GM12873 (cell line): ENCODE data around the gene CLEC6A.

Experiments used
- TF ChIP-seq, protein P1 (sequence below): IDR thresholded peaks from 2 replicates; pipeline ENCODE4 v1.5.1; 2012; ENCODE audit warnings: low read depth, mild to moderate bottlenecking, moderate library complexity, low read length, control low read depth; ENCODE audit not compliant: insufficient read depth; ENCODE audit errors: missing control alignments

CLEC6A gene

DNA sequence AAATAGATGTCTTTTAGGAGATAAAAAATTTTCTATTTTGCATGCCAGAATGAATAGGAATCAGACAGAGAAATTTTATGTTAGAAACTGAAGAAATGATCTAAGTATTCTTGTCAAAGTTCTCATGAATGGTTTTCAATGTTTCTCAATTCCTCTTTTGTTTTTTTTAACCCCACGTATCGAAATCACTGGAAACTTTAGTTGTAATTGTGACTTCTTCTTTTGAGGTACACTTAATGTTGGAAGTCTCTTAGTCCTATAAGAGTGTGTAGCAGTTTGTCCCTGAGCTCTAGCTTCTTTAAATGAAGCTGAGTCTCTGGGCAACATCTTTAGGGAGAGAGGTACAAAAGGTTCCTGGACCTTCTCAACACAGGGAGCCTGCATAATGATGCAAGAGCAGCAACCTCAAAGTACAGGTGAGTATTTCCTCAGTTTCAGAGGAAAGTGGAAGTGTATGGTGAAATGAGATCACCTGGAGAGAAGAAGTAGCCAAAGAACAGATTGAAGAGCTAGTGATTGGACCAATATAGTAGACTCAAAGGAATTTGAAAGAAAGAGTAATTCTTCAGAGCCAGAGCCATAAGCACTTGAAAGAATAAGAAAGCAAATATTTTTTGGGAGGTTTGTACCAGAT lies at the start of gene CLEC6A:
Gene CLEC6A (plus strand): TSS at position 236 of the 634 bp plus-strand sequence. CDS start 150 bp downstream, at position 386.
- TF ChIP-seq, protein P1, sequence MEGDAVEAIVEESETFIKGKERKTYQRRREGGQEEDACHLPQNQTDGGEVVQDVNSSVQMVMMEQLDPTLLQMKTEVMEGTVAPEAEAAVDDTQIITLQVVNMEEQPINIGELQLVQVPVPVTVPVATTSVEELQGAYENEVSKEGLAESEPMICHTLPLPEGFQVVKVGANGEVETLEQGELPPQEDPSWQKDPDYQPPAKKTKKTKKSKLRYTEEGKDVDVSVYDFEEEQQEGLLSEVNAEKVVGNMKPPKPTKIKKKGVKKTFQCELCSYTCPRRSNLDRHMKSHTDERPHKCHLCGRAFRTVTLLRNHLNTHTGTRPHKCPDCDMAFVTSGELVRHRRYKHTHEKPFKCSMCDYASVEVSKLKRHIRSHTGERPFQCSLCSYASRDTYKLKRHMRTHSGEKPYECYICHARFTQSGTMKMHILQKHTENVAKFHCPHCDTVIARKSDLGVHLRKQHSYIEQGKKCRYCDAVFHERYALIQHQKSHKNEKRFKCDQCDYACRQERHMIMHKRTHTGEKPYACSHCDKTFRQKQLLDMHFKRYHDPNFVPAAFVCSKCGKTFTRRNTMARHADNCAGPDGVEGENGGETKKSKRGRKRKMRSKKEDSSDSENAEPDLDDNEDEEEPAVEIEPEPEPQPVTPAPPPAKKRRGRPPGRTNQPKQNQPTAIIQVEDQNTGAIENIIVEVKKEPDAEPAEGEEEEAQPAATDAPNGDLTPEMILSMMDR, result no peak

- TF ChIP-seq, protein P1, result no peak
Measured at GRCh38 chr12:8420506-8420905, 35.3 kb upstream of the CLEC6A start.

DNA sequence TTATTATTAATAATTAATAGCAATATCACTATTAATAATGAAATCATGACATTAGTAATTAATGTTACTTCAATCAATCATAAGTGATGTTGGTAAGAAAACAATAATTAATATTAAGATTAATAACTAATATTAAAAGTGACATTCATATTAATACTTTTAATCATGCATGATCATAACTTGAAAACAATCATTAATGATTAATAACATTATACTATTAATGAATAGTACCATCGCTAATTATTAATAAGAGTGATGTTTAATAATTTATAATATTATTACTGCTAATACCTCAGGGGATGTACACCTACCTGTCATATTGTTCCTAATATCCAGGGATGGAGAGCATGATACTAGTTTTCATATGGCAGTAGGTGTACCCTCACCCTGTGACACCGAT lies 10.0 kb upstream of the CLEC6A start:
- TF ChIP-seq, protein P1, result no peak

GRCh38 chr12:8446642-8447547 lies 8.9 kb upstream of the CLEC6A start:
- TF ChIP-seq, protein P1, result no peak

DNA sequence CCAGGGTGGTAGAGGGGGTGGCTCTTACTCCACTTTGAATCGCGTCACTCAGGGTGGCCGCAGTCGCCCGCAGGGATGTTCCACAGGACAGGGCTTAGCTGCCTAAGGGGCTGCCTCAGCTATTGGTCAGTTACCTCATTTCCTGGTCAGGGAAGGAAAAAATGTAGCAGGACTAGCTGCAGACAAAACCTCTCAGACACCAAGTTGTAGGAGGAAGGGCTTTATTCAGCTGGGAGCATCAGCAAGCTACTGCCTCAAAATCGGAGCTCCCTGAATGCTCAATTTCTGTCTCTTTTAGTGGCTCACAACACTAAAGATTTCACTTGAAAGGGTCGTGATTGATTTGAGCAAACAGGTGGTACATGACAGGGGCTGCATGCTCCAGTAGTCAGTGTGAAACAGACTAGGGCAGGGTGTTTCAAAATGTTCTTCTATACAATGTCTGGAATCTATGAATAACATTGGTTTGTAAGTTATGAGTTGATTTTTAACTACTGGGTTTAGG lies 6.4 kb upstream of the CLEC6A start:
- TF ChIP-seq, protein P1, result no peak

GRCh38 chr12:8452036-8452435 lies 3.7 kb upstream of the CLEC6A start:
- TF ChIP-seq, protein P1, result no peak

DNA sequence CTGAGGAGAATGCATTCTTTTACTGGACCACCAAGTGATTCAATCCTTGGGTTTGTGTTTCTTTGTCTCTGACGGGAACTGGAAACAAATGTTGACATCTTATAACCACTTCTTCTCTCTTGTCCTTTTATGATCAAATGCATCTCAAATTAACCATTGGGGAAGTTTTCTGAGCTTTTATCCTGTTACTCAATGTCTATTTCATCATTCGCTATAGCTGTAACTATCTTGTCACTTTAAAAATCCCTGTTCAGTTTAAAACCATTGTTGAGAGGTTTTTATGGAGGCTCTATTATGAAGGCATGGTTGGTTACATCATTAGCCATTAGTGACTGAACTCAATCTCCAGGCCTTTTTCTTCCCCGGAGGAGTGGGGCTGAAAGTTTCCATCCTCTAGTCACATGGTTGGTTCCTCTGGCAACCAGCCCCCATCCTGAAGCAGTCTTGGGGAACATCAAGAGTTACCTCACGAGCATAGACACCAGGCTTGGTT lies 2.7 kb upstream of the CLEC6A start:
- TF ChIP-seq, protein P1, result no peak
